ENCODE data around the gene GINS2.

GRCh38 chr16:85640254-85640558 lies 48.5 kb downstream of the GINS2 start:
- no peak for TF ChIP-seq CTCF (IDR thresholded peaks at IDR 0.05)
- no peak for TF ChIP-seq POLR2A (IDR thresholded peaks at IDR 0.05)

Data from suprapubic skin (tissue), 3 donors.